Measurements from ENCODE around the gene PARVB. TPM values are rescaled to one million over a fixed set of nuclear protein-coding genes. Genes with fewer than 3 reads are reported as not detected.

The PARVB gene
- total and polyA plus RNA-seq, 2 of the 8 experiments (the other 6 are each of a cell fraction or from before 2014, with no cell fraction given): 14.5 to 18.6 TPM

DNA sequence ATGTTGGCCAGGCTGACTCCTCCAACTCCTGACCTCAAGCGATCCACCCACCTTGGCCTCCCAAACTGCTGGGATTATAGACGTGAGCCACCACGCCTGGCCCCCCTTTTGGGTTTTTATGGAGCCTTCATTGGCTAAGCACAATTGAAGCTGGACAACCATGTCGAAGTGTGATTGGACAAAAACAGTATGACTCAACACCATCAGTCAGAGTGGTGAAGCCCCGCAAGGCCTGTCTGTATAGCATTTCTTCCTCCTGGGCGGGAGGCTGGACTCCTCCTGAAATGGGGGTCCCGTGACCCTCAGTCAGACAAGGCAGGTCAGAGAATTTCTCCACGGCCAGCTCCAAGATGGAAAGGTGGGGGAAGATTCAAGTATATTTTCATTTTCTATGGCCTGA, 3.1 kb upstream of the PARVB start:
- Histone ChIP-seq H4K91ac (replicated peaks; ENCODE audit: insufficient read length, low read length) (no peak overlapping the region), H2AK5ac (ENCODE audit: low read depth, low read length) (no peak overlapping the region), H3K79me1 (ENCODE audit: low read depth, low read length) (no peaks in the 10 kb centered on the region; the same call in 1 of the 2 replicates), H3K18ac (ENCODE audit: extremely low read depth, low read length) (no peak overlapping the region), H3K4me3 (ENCODE audit: extremely low read depth in 1 of 4, insufficient read depth in 2 of 4, low read depth in 3 of 4, low read length in 4 of 4) (no peak overlapping the region), H2BK5ac (ENCODE audit: low read depth, low read length) (no peak overlapping the region), H4K8ac (ENCODE audit: extremely low read depth, insufficient read depth, low read length) (no peak overlapping the region), H3K23ac (ENCODE audit: insufficient read length) (no peak overlapping the region), H3K14ac (ENCODE audit: insufficient read length) (no peak overlapping the region), H2BK15ac (ENCODE audit: low read length) (no peak overlapping the region), H3K27me3 (replicated peaks in 1 of 4; ENCODE audit: control insufficient read depth in 3 of 4, extremely low read depth in 1 of 4, insufficient read depth in 3 of 4, low read length in 3 of 4) (peaks cover 0 to 8% (median 3%) of the 10 kb centered on the region in 4 experiments; a peak in 4 of 7 replicates), H3K27ac (ENCODE audit: low read depth, low read length) (no peak overlapping the region), H3K23me2 (ENCODE audit: low read depth, low read length) (peaks cover 3% of the 10 kb centered on the region; the same call in 1 of the 2 replicates), H2BK20ac (ENCODE audit: low read length) (no peak overlapping the region), H3K4me2 (ENCODE audit: insufficient read depth in 1 of 2, low read depth in 2 of 2, low read length in 2 of 2) (no peak overlapping the region), H3K4me1 (replicated peaks in 1 of 4; ENCODE audit: control insufficient read depth in 3 of 4, insufficient read depth in 4 of 4, low read length in 3 of 4) (peaks cover 0 to 10% (median 2%) of the 10 kb centered on the region in 4 experiments; a peak in 4 of 7 replicates), H2BK120ac (replicated peaks; ENCODE audit: low read depth, low read length) (no peak overlapping the region), H3K79me2 (ENCODE audit: control insufficient read depth in 1 of 2, insufficient read depth in 2 of 2, low read length in 2 of 2) (no peaks in the 10 kb centered on the region), H2AFZ (ENCODE audit: low read length) (no peak overlapping the region), H3K9ac (replicated peaks in 1 of 4; ENCODE audit: extremely low read depth in 1 of 4, low read depth in 3 of 4, low read length in 3 of 4) (no peak overlapping the region), H4K5ac (ENCODE audit: insufficient read length, low read depth, low read length) (no peak overlapping the region), H3K36me3 (ENCODE audit: control insufficient read depth in 2 of 4, insufficient read depth in 4 of 4, low read length in 3 of 4) (no peaks in the 10 kb centered on the region), H3K4ac (replicated peaks; ENCODE audit: insufficient read length, low read depth, low read length) (no peak overlapping the region), H4K20me1 (replicated peaks in 1 of 2; ENCODE audit: control insufficient read depth in 1 of 2, insufficient read depth in 2 of 2, low read length in 2 of 2) (no peaks in the 10 kb centered on the region), H3K9me3 (ENCODE audit: insufficient read depth in 2 of 2, low read depth in 1 of 2, low read length in 1 of 2) (no peaks in the 10 kb centered on the region), H3K56ac (replicated peaks; ENCODE audit: insufficient read length, low read depth, low read length) (no peak overlapping the region), H2BK12ac (ENCODE audit: low read depth, low read length) (no peak overlapping the region)
- 91% methylated on average over 8 of the region's 8 CpGs; no CpG with 5 or more reads in 1 of the 2 experiments for WGBS, 2 experiments (ENCODE audit: extremely low coverage in 1 of 2, insufficient coverage in 1 of 2, insufficient read length in 1 of 2, insufficient replicate concordance in 2 of 2, low coverage in 1 of 2, low lambda C conversion rate in 2 of 2, missing lambda C conversion rate in 1 of 2)
- no peak for FAIRE-seq
- POLR2A ChIA-PET (ENCODE audit: partially characterized antibody): no interaction called here
- CTCF ChIA-PET (ENCODE audit: partially characterized antibody): interaction anchor here (0.8 to 1.5 kb wide), 3 partner anchors 27 to 65 kb away, joined by 3 to 6 read pairs (median 4); no protein-coding TSS in a partner anchor
- no peak for DNase-seq (ENCODE audit: low read depth in 1 of 2, low spot score in 2 of 2)
- TF ChIP-seq, protein P1, sequence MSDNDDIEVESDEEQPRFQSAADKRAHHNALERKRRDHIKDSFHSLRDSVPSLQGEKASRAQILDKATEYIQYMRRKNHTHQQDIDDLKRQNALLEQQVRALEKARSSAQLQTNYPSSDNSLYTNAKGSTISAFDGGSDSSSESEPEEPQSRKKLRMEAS (IDR thresholded peaks at IDR 0.05): no peak
- TF ChIP-seq RFX5 (IDR thresholded peaks at IDR 0.05; ENCODE audit: borderline replicate concordance, low read depth, low read length) (no peak), CTBP2 (IDR thresholded peaks at IDR 0.05; ENCODE audit: borderline replicate concordance, insufficient read depth, insufficient read length, low read length) (no peak), CHD2 (IDR thresholded peaks at IDR 0.05; ENCODE audit: low read length) (no peak), SRF (IDR thresholded peaks at IDR 0.05; ENCODE audit: low read depth, low read length) (no peak), CHD1 (IDR thresholded peaks at IDR 0.05; ENCODE audit: low read depth, low read length) (no peak), HDAC2 (IDR thresholded peaks at IDR 0.05; ENCODE audit: borderline replicate concordance in 1 of 2, low read depth in 2 of 2, low read length in 2 of 2) (no peak), CBX8 (IDR thresholded peaks at IDR 0.05; ENCODE audit: borderline replicate concordance, low read depth, low read length) (no peak), KDM1A (IDR thresholded peaks at IDR 0.05; ENCODE audit: borderline replicate concordance, low read length) (no peak), POU5F1 (IDR thresholded peaks at IDR 0.05; ENCODE audit: low read depth, low read length) (no peak)
- TF ChIP-seq, protein P2, sequence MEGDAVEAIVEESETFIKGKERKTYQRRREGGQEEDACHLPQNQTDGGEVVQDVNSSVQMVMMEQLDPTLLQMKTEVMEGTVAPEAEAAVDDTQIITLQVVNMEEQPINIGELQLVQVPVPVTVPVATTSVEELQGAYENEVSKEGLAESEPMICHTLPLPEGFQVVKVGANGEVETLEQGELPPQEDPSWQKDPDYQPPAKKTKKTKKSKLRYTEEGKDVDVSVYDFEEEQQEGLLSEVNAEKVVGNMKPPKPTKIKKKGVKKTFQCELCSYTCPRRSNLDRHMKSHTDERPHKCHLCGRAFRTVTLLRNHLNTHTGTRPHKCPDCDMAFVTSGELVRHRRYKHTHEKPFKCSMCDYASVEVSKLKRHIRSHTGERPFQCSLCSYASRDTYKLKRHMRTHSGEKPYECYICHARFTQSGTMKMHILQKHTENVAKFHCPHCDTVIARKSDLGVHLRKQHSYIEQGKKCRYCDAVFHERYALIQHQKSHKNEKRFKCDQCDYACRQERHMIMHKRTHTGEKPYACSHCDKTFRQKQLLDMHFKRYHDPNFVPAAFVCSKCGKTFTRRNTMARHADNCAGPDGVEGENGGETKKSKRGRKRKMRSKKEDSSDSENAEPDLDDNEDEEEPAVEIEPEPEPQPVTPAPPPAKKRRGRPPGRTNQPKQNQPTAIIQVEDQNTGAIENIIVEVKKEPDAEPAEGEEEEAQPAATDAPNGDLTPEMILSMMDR (IDR thresholded peaks at IDR 0.05; ENCODE audit: control extremely low read depth in 1 of 3, insufficient read depth in 1 of 3, low read depth in 1 of 3, low read length in 3 of 3): no peak
